ENCODE data around the gene NIPSNAP2. TPM values are rescaled to one million over a fixed set of nuclear protein-coding genes. Genes with fewer than 3 reads are reported as not detected.

Gene NIPSNAP2
- total RNA-seq, 1 donor from 2014 or later: 54.9 TPM

Other genes with a start within 250 kb of the NIPSNAP2 start
- gene SEPTIN14, start 101.8 kb upstream of the NIPSNAP2 start, total RNA-seq (ENCODE audit: low replicate concordance): 0.07 TPM in 1 of 2 replicates, not detected in the other
- gene ZNF713, start 77.1 kb upstream of the NIPSNAP2 start, total RNA-seq (ENCODE audit: low replicate concordance): 4.7 and 6.4 TPM in 2 replicates
- 19.7 and 20.1 TPM in 2 replicates for gene MRPS17, start 12.7 kb upstream of the NIPSNAP2 start, total RNA-seq (ENCODE audit: low replicate concordance)
- 20.1 and 28.6 TPM in 2 replicates for gene PSPH, start 86.9 kb downstream of the NIPSNAP2 start, total RNA-seq (ENCODE audit: low replicate concordance)
- 128 and 151 TPM in 2 replicates for gene CCT6A, start 87.2 kb downstream of the NIPSNAP2 start, total RNA-seq (ENCODE audit: low replicate concordance)
- 125 and 127 TPM in 2 replicates for gene SUMF2, start 99.7 kb downstream of the NIPSNAP2 start, total RNA-seq (ENCODE audit: low replicate concordance)
- gene PHKG1, start 128.4 kb downstream of the NIPSNAP2 start, total RNA-seq (ENCODE audit: low replicate concordance): 1.8 TPM in 1 of 2 replicates, not detected in the other
- 61.8 and 251 TPM in 2 replicates for gene CHCHD2, start 141.9 kb downstream of the NIPSNAP2 start, total RNA-seq (ENCODE audit: low replicate concordance)
- not detected in 2 replicates for gene NUPR2, start 151.8 kb downstream of the NIPSNAP2 start, total RNA-seq (ENCODE audit: low replicate concordance)

Measured in type B pancreatic cell (in vitro differentiated cells).